CD4-positive, alpha-beta T cell treated with Interleukin-1 beta for 1 hour (primary cell): ENCODE data around the gene BRD1.

Experiments used
- DNase-seq, 2 donors: peaks; one replicate each; pipeline ENCODE4 v3.0.0-alpha.2; 2020 to 2022

Gene BRD1

DNA sequence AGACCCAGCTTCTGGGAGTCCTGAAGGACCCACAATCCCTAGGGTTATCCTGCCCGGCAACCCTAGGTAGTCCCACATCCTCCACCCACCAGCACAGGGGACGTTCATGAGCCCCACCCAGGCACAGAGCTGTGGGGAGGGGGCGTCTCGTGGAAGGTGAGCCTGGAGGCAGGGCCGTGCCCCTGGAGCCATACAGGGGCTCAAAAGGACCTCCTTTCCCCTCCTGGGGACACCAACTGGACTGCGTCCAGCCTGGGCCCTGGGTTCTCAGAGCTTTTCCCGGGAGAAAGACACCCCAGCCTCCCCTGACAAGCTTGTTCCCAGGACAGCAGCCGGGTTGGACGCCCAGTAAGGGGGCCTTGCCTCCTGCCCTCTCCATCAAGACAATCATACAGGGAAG, 78.4 kb downstream of the BRD1 start:
- DNase-seq: no peak

DNA sequence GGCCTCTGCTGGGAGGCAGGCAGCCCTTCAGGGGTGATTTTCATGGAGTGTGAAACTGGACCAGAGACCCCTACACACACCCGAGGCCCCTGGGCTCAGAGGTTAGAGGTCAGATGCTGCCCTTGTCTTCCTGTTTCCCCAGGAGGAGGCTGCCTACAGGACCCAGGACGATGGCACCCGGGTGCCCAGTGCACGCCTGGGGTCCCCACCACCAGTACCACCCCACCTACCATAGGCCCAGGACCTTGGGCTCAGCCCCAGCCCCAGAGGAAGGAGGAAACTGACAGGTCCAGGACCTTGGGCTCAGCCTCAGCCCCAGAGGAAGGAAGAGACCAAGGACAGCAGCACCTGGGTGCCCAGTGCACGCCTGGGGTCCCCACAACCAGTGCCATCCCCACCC, 79.2 kb downstream of the BRD1 start:
- DNase-seq: no peak

DNA sequence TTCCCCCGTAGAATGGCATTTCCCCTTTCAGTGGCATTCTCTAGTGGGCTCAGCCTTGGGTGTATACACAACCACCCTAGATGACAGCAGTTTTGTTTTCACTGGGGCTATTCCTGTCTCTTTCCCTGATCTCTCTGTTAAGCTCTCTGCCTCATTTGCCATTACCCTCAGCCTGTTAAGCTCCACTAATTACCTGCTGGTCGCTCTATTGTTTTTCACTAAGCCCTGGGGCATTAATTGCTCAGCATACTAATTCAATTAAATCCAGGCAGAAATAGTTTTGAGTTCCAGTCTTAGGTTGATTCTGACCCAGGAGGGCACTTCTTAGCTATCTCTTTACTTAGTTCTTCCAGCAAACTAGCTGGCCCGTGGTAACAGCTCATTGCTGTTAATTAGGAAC, 80.0 kb downstream of the BRD1 start:
- DNase-seq: no peak

DNA sequence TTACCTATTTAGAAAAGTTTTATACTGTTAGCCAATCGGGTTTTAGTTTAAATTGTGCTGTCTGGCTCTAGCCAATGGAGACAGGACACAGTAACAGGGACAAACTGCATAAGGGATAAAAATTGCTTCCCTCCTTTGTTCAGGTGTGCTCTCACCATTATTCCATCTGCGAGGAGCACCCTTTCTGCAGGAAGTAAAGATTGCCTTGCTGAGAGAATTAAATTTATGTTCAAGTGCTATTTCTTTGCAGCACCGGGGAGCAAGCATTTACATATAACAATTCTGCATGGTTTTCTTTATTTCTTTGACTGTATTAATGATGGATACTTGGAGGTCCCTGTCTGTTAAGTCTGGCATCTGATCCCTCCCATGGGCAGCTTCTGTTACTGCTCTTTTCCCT, 80.5 kb downstream of the BRD1 start:
- no peak for DNase-seq

DNA sequence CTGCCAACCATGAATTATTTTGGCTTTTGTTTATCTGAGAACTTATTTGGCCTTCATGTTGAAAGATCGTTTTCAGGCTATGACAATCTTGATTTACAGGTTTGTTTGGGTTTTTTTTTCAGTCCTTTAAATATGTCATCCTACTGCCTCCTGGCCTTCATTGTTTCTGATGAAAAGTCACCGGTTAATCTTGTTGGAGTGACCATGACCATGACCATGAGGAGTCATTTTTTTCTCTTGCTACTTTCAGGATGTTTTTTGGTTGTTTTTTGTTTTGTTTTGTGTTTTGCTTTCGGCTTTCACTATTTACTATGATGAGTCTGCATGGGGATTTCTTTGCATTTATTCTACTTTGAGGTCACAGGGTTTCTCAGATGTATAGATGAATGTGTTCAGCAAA, 81.6 kb downstream of the BRD1 start:
- no peak for DNase-seq

DNA sequence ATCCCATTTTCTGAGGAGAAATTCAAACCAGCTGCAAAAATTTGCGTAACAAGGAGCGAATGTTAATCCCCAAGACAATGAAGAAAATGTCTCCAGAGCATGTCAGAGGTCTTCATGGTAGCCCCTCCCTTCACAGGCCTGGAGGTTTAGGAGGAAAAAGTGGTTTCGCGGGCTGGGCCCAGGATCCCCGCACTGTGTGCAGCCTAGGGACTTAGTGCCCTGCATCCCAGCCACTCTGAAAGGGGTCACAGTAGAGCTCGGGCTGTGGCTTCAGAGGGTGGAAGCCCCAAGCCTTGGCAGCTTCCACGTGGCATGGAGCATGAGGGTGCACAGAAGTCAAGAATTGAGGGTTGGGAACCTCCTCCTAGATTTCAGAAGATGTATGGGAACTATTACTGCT, 87.4 kb downstream of the BRD1 start:
- DNase-seq: no peak

DNA sequence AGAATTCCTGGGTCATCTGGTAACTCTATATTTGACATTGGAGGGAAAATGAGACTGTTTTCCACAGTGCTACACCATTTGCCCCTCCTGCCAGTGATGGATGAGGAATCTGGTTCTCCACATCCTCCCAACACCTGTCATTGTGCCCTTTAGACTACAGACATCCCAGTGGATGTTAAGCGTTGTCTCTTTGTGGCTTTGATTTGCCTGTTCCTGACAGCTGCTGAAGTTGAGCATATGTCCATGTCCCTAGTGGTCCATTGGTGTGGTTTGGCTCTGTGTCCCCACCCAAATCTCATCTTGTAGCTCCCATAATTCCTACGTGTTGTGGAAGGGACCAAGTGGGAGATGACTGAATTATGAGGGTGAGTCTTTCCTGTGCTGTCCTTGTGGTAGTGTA, 88.5 kb downstream of the BRD1 start:
- DNase-seq: no peak

DNA sequence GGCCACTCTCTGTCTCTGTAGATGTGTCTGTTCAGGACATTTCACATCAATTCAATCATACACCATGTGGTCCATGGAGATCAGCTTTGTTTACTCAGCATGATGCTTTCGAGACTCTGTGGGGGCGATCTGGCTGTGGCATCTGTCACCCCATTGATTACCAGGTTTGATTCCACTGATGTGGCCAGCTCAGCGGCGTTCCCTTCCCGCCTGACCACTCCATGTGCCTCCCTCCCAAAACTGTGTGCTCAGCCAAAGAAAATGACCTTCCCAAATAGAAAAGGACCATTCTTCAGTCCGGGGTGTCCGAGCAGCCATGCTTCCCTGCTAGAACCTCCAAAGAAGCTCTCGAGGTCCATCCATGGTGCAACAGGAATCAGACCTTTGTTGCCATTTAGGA, 89.1 kb downstream of the BRD1 start:
- DNase-seq: no peak

DNA sequence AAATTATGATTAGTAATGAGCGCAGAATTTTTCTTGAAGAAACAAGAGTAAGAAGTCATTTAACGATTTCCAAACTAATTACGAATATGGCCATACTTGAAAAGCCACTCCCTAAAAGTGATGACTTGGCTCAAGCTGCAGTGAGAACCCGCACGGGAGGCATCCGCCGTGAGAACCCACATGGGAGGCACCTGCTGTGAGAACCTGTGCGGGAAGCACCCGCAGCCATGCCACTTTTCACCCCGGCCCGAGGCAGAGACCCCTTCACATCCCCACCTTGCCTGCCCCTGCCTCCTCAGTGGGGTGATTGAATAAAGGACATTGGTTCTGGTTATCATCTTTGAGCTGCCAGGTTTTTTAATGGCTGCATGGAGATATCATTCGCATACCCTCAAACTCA, 89.7 kb downstream of the BRD1 start:
- DNase-seq: no peak

DNA sequence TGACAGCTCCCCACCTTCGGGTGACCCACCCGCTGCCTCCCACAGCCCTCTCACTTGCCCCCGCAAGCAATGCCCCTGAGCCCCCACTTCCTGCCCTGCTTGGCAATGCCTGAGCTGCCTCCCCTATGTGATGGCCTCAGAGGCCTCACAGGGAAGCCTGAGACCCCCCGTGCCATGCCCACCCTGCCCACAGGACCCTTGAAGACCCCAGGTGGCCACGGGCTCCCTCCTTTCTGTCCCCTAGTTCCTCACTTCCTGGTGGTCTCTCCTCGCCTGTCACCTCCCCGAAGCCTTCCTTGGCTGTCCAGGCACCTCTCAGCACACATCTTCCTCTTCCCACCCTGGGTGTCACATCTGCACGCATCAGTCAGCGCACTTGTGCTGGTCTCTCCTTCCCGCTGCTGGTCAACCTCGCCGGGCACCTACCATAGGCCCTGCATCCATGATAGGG, 90.5 kb downstream of the BRD1 start:
- DNase-seq: no peak

DNA sequence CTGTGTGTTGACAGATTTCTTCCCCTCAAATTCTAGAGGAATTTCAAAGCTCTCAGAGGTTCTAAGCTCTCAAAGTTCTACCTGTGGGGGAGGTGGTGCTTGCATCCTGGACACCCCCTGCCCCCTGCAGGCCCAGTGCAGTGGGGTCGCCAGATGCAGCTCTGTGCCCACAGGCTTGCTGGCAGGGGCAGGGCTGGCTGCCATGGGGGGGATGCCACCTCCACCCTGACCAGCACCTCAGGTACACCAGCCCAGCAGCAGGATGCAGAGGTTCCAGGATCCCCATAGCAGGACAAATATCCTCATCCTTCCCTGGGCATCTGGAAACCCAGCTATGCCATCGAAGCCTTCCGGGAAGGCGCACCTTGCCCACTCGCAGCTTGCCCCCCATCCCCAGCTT, 91.1 kb downstream of the BRD1 start:
- no peak for DNase-seq

DNA sequence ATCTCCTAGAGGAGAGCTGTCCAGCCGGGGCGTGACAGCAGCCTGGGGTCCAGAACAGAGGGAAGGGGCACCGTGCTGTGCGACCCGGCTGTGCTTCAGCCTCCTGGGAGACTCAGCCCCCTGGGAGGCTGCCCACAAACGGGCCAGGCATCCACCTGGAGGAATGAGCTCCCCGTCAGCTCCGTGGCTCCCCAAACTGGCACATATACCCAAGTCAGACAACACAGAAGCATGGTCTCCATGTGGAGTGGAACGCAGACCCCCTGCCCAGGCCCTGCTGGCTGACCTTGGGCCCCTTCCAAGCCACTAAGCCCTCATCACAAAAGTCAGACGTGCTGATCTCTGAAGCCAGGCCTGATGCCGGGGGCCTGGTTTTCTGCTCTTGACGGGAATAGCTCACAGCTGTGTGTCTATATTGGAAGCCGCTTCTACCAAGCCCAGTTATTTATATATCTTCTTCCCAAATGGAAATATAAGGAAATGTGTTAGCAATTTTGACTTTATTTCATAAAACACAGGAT, 91.7 kb downstream of the BRD1 start:
- no peak for DNase-seq

DNA sequence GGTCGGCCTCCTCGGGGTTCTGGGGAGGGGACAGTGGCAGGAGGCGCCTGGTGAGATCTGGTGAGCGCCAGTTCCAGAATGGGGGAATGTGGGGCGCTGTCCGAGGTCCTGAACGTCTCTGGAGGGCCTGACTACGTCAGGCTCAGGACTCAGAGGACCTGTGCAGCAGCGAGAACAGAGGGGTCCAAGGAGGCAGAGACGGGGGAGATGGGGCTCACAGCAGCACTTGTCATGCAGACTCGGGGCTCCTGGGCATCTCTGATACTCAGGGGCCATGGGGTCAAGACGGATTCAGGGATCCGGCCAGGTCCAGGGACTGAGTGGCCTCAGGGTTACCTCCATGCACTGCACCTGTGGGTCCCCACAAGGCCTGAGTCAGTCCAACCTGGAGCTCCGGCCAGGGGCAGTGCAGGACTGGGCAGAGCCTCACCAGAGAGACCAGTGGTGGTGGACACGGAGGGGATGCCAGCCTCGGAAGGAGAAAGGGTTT, 92.2 kb downstream of the BRD1 start:
- DNase-seq: no peak

DNA sequence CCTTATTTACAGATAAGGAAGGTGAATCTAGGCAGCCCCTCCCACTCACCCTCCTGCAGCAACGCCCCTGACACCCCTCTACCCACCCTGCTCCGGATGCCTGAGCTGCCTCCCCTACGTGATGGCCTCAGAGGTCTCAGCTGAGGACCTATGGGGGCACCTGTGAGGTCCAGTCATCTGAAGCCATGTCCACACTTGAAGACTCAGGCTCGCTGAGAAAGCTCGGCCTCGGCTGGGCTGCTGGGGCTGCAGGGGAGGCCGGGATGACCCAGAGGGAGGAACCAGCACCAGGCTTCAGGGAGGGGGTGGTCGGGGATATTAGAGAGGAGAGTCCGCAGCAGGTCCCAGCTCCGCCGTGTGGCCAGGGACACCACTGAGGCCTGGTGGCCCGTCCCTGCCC, 92.8 kb downstream of the BRD1 start:
- DNase-seq: no peak

DNA sequence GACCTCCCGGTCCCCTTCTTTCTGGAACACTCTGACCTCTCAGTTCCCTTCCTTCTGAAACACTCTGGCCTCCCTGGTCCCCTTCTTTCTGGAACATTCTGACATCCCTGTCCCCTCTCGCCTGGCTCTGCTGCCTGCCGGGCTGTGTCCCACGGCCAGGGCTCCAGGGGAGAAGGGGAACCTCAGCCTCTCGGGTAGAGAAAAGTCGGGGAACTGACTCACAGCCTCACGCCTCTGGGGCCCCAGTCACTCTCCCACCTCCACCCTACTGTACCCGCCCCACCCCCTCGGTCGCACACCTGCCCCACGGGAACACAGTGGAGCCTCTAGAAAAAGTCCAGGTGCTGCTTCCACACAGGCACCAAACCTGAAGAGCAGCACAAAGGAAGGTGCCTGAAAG, 93.3 kb downstream of the BRD1 start:
- no peak for DNase-seq

DNA sequence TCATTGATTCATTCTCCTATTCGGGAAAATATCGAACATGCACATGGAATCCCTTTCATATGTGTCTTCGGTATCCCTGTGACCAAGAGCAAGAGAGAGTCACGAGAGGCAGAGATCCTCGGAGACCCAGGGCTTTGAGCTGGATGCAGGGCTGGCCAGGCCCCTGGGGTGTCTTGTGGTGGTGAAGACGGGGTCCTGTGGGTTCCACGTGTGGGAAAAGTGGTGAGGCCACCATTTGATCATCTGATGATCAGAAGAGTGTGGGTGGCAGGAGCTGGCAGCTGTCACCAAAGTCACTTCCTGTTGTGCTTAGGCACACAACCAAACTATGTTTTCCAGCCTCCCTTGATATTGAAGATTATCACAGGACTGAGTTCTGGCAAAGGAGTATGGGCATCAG, 94.0 kb downstream of the BRD1 start:
- no peak for DNase-seq

DNA sequence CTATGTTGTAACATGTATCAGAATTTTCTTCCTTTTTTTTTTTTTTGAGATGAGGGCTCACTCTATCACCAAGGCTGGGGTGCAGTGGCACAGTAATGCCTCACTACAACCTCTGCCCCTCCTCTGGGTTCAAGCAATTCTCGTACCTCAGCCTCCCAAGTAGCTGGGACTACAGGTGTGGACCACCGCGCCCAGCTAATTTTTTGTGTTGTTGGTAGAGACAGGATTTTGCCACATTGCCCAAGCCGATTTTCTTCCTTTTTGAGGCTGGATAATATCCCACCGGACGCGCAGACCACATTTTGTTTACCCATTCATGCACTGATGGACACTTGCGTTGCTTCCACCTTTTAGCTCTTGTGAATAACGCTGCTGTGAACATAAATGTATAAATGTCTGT, 97.0 kb downstream of the BRD1 start:
- DNase-seq: no peak

DNA sequence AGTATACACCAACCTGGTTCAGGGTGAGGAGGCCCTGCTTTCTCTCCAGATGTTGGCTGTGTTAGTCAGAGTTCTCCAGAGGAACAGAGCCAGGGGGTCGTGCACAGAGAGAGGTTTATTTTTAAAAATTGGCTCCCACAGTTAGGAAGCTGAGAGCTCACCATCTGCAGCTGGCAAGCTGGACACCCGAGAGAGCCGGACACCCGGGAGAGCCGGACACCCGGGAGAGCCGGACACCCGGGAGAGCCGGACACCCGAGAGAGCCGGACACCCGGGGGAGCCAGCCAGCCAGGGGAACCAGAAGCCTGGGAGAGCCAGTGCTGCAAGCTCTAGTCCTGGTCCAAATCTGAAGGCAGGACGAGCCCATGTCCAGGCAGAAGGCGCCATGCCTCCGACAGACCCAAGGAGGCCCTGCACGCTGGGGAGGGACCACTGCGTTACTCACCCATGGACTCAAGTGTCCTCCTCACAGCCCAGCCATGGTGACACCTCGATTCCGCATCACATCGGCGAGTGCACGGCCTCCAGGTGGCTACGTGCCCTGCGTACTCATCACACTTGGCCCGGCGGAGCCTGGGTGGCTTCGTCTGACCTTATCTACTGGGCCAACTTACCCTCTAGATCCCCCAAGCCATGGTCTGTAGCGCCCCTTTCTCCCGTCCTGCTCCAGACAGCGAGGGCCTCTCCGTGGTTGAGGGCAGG, 99.0 kb downstream of the BRD1 start:
- DNase-seq: no peak

DNA sequence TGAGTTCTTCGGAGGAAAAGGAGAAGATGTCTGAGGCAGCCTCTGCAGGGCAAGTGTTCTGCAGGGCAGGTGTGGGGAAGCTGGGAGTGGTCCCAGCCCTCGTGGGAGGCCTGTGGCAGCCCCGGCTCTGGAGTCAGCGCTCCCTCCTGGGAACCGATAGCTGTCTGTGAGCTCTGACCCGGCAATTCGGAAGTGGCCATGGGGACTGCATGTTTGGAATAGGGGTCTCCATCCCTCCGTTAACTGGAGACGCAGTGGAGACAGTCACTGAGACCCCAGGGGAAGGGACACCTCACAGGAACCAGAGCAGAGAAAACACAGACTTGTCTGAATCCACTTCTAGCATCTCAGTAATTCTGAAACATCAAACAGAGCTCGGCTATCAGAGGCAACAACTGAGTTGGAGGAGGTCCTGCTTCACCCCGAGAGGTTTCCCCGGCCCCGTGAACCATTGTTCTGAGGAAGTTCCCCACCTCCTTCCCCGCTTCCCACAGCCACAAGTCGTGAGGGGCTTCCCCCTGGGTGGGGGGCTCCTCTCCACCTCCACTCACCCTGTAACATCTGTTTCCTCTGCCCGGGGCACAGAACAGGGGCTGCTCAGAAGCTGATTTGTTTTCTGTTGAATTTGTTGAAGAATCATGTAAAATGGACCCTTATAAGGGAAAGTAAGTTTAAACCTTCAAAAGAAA, 99.6 kb downstream of the BRD1 start:
- no peak for DNase-seq

DNA sequence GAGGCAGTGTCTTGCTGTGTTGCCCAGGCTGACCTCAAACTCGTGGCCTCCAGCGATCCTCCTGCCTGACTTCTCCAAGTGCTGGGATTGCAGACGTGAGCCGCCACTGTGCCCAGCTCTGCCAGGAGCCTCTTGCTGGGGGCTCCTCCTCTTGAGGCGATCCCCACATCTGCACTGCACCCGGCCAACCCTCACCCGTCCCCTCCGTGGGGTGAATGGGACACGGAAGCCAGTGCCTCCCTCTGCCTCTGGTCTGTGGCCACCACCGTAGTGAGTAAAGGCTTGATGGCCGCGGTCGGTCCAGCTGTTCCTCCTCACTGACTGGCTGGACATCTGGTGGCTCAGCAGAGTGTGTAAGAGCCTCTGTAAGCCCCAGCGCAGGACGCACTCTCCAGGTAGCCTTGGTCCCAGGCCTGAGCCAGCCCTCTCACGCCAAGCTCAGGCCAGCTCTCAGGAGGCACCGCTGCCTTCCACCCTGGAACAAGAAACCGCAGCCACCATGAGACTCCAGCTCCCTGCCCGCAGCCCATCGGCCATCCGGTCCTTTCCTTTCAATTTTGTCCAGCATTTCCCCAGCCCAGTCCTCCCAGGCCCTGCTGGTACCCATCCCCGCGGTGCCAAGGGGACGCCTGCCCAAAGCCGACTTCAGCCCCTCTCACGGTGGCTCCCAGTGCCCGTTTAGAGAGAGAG, 100.3 kb downstream of the BRD1 start:
- DNase-seq: no peak

DNA sequence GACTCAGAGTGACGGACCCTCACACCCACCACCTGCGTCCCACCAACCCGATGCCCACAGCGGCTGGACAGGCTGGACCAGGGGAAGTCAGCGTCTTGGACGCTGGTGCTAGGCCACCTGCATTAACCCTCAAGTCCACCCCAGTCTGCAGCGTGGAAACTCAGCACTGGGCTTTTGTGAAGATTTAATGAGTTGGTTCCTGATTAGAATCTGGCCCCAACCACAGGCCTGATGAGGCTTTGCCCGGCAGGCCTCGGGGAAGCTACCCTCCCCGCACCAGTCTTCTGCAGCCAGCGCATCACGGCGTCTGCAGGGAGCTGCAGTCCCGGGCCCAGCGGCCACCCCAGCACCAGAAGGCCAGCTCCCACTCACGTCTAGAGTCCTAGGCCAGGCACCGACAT, 101.0 kb downstream of the BRD1 start:
- DNase-seq: no peak

DNA sequence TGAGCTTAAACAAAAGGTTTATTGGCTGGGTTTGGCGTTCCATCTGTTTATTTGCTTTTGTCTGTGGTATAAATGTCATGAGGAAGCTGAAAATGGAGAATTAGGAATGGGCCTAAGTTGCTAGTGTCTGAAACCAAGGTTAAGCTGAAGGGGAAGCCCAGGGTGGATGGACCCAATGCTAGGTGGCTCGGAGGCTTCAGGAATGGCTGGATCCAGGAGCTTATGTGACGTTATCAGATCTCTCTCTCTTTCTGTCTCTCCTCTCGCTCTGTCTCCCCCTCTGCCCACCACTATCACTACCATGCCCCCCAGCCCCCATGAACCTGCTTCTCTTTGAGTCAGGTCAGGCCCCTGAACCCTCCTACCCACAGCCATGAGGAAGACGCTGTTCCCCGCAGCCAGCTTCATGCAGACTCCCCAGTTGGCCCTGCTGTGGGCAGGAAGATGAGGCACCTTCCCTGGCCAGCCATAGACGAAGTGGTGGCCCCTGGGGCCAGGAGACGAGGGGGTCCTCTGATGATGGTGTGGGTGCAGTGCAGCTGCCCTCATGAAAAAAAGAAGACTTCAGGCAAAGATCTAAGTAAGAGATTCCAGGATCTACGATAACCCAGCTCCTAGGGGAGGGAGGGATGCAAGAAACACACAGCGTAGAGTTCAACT, 101.5 kb downstream of the BRD1 start:
- DNase-seq: no peak

DNA sequence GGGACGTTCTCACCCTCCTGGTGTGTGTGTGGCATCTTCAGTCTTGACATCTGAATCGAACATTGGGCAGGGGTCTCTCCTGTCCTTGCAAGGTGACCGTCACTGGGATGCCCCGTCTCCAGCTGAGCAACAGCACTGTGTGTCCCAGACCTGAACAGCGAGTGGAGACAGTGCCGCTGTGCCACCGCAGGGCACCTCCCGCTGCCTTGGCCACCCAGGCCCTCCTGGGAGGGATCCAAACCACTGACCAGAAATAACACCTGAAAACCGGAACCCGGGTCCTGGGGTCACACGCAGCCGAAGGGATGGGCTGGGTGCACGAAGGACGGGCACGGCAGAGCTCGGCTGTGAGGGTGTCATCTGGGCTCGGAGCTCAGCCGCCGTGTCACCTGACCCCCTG, 102.2 kb downstream of the BRD1 start:
- DNase-seq: no peak
